Osteocyte (in vitro differentiated cells): ENCODE data around the gene MYO10. TPM values are rescaled to one million over a fixed set of nuclear protein-coding genes. Genes with fewer than 3 reads are reported as not detected.

Experiments
- DNase-seq: peaks from one replicate; pipeline ENCODE4 v3.0.0; 2021; ENCODE audit warnings: mixed read lengths; ENCODE audit not compliant: unreplicated experiment; ENCODE audit errors: extremely low spot score
- H3K27ac Mint-ChIP-seq: one replicate; pipeline ENCODE4 v1.8.0; 2021; ENCODE audit warnings: mild to moderate bottlenecking, mixed read lengths; ENCODE audit not compliant: unreplicated experiment
- H3K27me3 Mint-ChIP-seq: one replicate; pipeline ENCODE4 v1.8.0; 2021; ENCODE audit warnings: mixed read lengths; ENCODE audit not compliant: unreplicated experiment
- H3K36me3 Mint-ChIP-seq: one replicate; pipeline ENCODE4 v1.8.0; 2021; ENCODE audit warnings: mixed read lengths; ENCODE audit not compliant: unreplicated experiment
- H3K4me1 Mint-ChIP-seq: one replicate; pipeline ENCODE4 v1.8.0; 2021; ENCODE audit warnings: mixed read lengths; ENCODE audit not compliant: unreplicated experiment
- H3K4me3 Mint-ChIP-seq: one replicate; pipeline ENCODE4 v1.8.0; 2021; ENCODE audit warnings: mild to moderate bottlenecking, moderate library complexity, mixed read lengths; ENCODE audit not compliant: unreplicated experiment
- H3K9me3 Mint-ChIP-seq: one replicate; pipeline ENCODE4 v1.8.0; 2021; ENCODE audit warnings: mixed read lengths; ENCODE audit not compliant: unreplicated experiment
- CTCF ChIP-seq: fragments of 200-600 bp; sonication (generic); IDR thresholded peaks from 2 replicates; pipeline ENCODE4 v1.5.0; 2021; ENCODE audit warnings: antibody characterized with exemption, mild to moderate bottlenecking, moderate library complexity
- total RNA-seq: library from RNA; stranded (reverse); gene quantifications from 2 replicates; pipeline ENCODE4 v1.2.1, GENCODE V29; 2021

MYO10 gene
- total RNA-seq, 1 donor from 2014 or later, result 87.8 TPM

- Mint-ChIP-seq H3K4me3 (no peak overlapping the region), H3K36me3 (no peaks in the 10 kb centered on the region), H3K27ac (no peak overlapping the region), H3K4me1 (peaks cover 5% of the 10 kb centered on the region), H3K9me3 (no peaks in the 10 kb centered on the region), H3K27me3 (no peaks in the 10 kb centered on the region)
- no peak for DNase-seq
- TF ChIP-seq CTCF, result no peak
These were observed 21.5 kb upstream of the MYO10 start for GRCh38 chr5:16957304-16958196.

DNA sequence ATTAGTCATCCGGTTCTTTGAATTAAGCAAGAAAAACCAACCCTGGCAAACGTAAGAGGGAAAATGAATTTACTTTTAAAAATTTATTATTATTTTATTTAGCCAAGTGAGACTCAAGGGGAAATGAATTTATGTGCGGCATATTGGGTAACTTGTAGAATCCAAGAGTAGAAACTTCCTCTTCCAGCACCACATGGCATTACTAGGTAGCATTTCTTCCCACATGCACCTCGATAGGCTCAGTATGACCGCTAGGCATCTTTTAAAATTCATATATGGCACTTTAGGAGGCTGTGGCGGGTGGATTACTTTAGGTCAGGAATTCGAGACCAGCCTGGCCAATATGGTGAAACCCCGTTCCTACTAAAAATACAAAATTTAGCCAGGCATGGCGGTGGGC is 17.6 kb upstream of the MYO10 start:
- no peak overlapping the region for H3K27ac Mint-ChIP-seq
- H3K9me3 Mint-ChIP-seq, result no peaks in the 10 kb centered on the region
- H3K36me3 Mint-ChIP-seq, result no peaks in the 10 kb centered on the region
- H3K27me3 Mint-ChIP-seq, result no peaks in the 10 kb centered on the region
- no peak for TF ChIP-seq CTCF
- no peak overlapping the region for H3K4me3 Mint-ChIP-seq
- peaks cover 5% of the 10 kb centered on the region for H3K4me1 Mint-ChIP-seq
- DNase-seq, result no peak

DNA sequence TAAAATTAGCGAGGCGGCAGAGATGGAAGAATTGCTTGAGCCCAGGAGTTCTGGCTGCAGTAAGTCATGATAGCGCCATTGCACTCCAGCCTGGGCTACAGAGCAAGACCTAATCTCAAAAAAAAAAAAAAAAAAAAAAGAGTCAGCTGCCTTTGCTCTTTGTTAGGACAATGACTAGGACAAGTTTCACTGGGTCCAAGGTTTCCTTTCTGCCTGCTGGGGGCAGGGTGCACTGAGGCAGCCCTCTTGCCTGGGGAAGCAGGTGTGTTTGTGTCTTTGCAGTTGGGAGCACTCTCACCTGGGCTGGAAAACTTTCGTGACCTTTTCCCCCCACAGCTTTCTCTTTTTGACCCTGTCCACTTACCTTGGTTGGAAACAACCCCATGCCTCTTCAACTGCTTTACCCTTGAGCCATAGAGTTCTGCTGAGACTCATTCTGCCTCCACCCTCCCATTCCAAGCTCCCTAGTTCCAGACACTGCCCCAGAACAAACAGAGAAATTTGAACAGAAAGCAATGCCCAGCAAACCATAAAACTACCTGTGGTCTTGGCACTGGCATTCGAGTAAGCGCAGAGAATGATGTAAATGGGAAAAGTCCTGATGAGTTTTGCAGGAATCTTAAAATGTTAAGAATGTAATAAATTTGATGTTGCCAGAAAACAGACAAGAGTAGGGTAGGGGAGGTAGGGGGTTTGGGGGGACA is 17.0 kb upstream of the MYO10 start:
- H3K27me3 Mint-ChIP-seq, result no peaks in the 10 kb centered on the region
- no peak overlapping the region for H3K27ac Mint-ChIP-seq
- TF ChIP-seq CTCF, result no peak
- no peak overlapping the region for H3K4me3 Mint-ChIP-seq
- no peaks in the 10 kb centered on the region for H3K9me3 Mint-ChIP-seq
- H3K4me1 Mint-ChIP-seq, result peaks cover 5% of the 10 kb centered on the region
- H3K36me3 Mint-ChIP-seq, result no peaks in the 10 kb centered on the region
- DNase-seq, result no peak

DNA sequence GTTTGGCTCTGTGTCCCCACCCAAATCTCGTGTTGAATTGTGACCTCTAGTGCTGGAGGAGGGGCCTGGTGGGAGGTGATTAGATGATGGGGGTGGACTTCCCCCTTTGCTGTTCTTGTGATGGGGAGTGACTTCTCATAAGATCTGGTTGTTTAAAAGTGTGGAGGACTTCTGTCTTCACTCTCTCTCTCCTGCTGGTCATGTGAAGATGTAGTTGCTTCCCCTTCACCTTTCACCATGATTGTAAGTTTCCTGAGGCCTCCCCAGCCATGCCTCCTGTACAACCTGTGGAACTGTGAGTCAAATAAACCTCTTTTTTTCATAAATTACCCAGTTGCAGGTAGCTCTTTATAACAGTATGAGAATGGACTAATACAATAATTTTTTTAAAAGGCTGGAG is 10.6 kb upstream of the MYO10 start:
- no peak for DNase-seq
- Mint-ChIP-seq H3K9me3 (peaks cover 9% of the 10 kb centered on the region), H3K4me1 (no peaks in the 10 kb centered on the region), H3K36me3 (no peaks in the 10 kb centered on the region), H3K27ac (no peak overlapping the region), H3K27me3 (no peaks in the 10 kb centered on the region), H3K4me3 (no peak overlapping the region)
- no peak for TF ChIP-seq CTCF

DNA sequence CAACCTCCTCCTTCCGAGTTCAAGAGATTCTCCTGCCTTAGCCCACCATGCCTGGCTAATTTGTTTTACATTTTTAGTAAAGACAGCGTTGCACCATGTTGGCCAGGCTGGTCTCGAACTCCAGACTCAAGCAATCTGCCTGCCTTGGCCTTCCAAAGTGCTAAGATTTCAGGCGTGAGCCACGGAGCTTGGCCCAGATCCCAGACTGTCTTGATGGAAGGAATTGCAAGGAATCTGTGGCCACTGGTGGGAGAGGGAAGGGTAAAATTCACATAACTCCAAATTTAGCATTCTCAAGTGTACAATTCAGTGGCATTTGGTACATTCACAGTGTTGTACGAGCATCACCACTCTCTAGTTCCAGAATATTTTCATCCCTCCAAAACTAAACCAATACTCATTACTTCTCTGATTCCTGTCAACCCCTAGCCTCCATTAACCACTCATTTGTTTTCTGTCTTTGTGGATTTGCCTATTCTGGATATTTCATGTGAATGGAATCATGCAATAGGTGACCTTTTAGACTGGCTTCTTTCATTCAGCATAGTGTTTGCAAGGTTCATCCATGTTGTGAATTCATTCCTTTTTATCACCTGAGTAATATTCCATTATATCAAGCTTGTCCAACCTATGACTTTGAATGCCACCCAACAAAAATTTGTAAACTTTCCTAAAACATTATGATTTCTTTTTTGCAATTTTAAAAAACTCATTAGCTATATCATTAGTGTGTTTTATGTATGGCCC is 8.9 kb upstream of the MYO10 start:
- Mint-ChIP-seq H3K4me1 (no peaks in the 10 kb centered on the region), H3K27ac (no peak overlapping the region), H3K36me3 (no peaks in the 10 kb centered on the region), H3K27me3 (peaks cover 6% of the 10 kb centered on the region), H3K4me3 (no peak overlapping the region), H3K9me3 (peaks cover 9% of the 10 kb centered on the region)
- no peak for DNase-seq
- no peak for TF ChIP-seq CTCF
